ENCODE data around the gene SMIM24. TPM values are rescaled to one million over a fixed set of nuclear protein-coding genes. Genes with fewer than 3 reads are reported as not detected.

The SMIM24 gene
- total RNA-seq, 1 donor from 2014 or later: not detected

DNA sequence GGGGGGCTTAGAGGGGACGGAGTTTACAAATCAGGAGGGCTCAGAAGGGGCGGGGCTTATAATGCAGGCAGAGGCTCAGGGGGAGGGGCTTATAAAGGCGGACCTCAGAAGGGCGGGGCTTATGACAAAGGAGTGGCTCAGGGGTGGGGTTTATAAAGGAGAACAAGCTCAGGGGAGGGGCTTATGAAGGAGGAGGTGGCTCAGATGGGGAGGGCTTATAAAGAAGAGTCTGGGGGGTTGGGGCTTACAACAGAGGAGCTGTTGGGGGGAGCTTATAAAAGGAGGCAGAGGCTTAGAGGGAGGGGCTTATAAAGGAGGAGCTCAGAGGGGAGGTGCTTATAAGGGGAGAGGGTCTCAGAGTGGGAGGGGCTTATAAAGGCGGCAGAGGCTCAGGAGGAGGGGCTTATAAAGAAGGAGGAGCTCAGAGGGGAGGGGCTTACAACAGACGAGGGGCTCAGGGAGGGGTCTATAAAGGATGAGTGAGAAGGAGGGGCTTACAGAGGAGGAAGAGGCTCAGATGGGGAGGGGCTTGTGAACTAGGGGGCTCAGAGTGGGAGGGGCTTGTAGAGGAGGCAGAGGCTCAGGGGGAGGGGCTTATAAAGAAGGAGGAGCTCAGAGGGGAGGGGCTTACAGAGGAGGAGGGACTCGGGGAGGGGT lies 1.0 kb downstream of the SMIM24 start:
- no peak overlapping the region for H3K4me3 Mint-ChIP-seq (ENCODE audit: unreplicated experiment)
- TF ChIP-seq CTCF (IDR thresholded peaks at IDR 0.05): no peak
- H3K9me3 Mint-ChIP-seq (ENCODE audit: unreplicated experiment): no peaks in the 10 kb centered on the region
- no peak overlapping the region for H3K27ac Mint-ChIP-seq (ENCODE audit: unreplicated experiment)
- no peaks in the 10 kb centered on the region for H3K36me3 Mint-ChIP-seq (ENCODE audit: unreplicated experiment)
- peaks cover 9% of the 10 kb centered on the region for H3K27me3 Mint-ChIP-seq (ENCODE audit: unreplicated experiment)
- no peak for DNase-seq (ENCODE audit: extremely low spot score, unreplicated experiment)
- no peaks in the 10 kb centered on the region for H3K4me1 Mint-ChIP-seq (ENCODE audit: unreplicated experiment)

- no peaks in the 10 kb centered on the region for H3K4me1 Mint-ChIP-seq (ENCODE audit: unreplicated experiment)
- no peak overlapping the region for H3K4me3 Mint-ChIP-seq (ENCODE audit: unreplicated experiment)
- H3K27me3 Mint-ChIP-seq (ENCODE audit: unreplicated experiment): peaks cover 9% of the 10 kb centered on the region
- no peak overlapping the region for H3K27ac Mint-ChIP-seq (ENCODE audit: unreplicated experiment)
- H3K36me3 Mint-ChIP-seq (ENCODE audit: unreplicated experiment): no peaks in the 10 kb centered on the region
- no peak for DNase-seq (ENCODE audit: extremely low spot score, unreplicated experiment)
- no peaks in the 10 kb centered on the region for H3K9me3 Mint-ChIP-seq (ENCODE audit: unreplicated experiment)
- TF ChIP-seq CTCF (IDR thresholded peaks at IDR 0.05): no peak
These were observed 1.7 kb downstream of the SMIM24 start for GRCh38 chr19:3478409-3479176.

- TF ChIP-seq CTCF (IDR thresholded peaks at IDR 0.05): no peak
- Mint-ChIP-seq H3K27ac (ENCODE audit: unreplicated experiment) (no peak overlapping the region), H3K4me1 (ENCODE audit: unreplicated experiment) (no peaks in the 10 kb centered on the region), H3K4me3 (ENCODE audit: unreplicated experiment) (no peak overlapping the region), H3K9me3 (ENCODE audit: unreplicated experiment) (no peaks in the 10 kb centered on the region), H3K27me3 (ENCODE audit: unreplicated experiment) (peaks cover 9% of the 10 kb centered on the region), H3K36me3 (ENCODE audit: unreplicated experiment) (no peaks in the 10 kb centered on the region)
- DNase-seq (ENCODE audit: extremely low spot score, unreplicated experiment): no peak
These were observed 2.4 kb downstream of the SMIM24 start for GRCh38 chr19:3477951-3478350.

GRCh38 chr19:3477506-3477905 lies 2.8 kb downstream of the SMIM24 start:
- Mint-ChIP-seq H3K36me3 (ENCODE audit: unreplicated experiment) (no peaks in the 10 kb centered on the region), H3K9me3 (ENCODE audit: unreplicated experiment) (no peaks in the 10 kb centered on the region), H3K4me1 (ENCODE audit: unreplicated experiment) (no peaks in the 10 kb centered on the region), H3K4me3 (ENCODE audit: unreplicated experiment) (no peak overlapping the region), H3K27me3 (ENCODE audit: unreplicated experiment) (peaks cover 9% of the 10 kb centered on the region), H3K27ac (ENCODE audit: unreplicated experiment) (no peak overlapping the region)
- TF ChIP-seq CTCF (IDR thresholded peaks at IDR 0.05): no peak
- no peak for DNase-seq (ENCODE audit: extremely low spot score, unreplicated experiment)

- no peaks in the 10 kb centered on the region for H3K4me1 Mint-ChIP-seq (ENCODE audit: unreplicated experiment)
- H3K27me3 Mint-ChIP-seq (ENCODE audit: unreplicated experiment): peaks cover 6% of the 10 kb centered on the region
- no peak overlapping the region for H3K4me3 Mint-ChIP-seq (ENCODE audit: unreplicated experiment)
- no peaks in the 10 kb centered on the region for H3K36me3 Mint-ChIP-seq (ENCODE audit: unreplicated experiment)
- no peak for DNase-seq (ENCODE audit: extremely low spot score, unreplicated experiment)
- TF ChIP-seq CTCF (IDR thresholded peaks at IDR 0.05): no peak
- H3K27ac Mint-ChIP-seq (ENCODE audit: unreplicated experiment): no peak overlapping the region
- H3K9me3 Mint-ChIP-seq (ENCODE audit: unreplicated experiment): no peaks in the 10 kb centered on the region
These were observed 3.5 kb downstream of the SMIM24 start for GRCh38 chr19:3476830-3477229.

Measured in osteocyte (in vitro differentiated cells).